Measurements from ENCODE around the gene MAU2. TPM values are rescaled to one million over a fixed set of nuclear protein-coding genes. Genes with fewer than 3 reads are reported as not detected.

Gene MAU2
- total RNA-seq, 1 donor from 2014 or later, result 45.4 TPM

DNA sequence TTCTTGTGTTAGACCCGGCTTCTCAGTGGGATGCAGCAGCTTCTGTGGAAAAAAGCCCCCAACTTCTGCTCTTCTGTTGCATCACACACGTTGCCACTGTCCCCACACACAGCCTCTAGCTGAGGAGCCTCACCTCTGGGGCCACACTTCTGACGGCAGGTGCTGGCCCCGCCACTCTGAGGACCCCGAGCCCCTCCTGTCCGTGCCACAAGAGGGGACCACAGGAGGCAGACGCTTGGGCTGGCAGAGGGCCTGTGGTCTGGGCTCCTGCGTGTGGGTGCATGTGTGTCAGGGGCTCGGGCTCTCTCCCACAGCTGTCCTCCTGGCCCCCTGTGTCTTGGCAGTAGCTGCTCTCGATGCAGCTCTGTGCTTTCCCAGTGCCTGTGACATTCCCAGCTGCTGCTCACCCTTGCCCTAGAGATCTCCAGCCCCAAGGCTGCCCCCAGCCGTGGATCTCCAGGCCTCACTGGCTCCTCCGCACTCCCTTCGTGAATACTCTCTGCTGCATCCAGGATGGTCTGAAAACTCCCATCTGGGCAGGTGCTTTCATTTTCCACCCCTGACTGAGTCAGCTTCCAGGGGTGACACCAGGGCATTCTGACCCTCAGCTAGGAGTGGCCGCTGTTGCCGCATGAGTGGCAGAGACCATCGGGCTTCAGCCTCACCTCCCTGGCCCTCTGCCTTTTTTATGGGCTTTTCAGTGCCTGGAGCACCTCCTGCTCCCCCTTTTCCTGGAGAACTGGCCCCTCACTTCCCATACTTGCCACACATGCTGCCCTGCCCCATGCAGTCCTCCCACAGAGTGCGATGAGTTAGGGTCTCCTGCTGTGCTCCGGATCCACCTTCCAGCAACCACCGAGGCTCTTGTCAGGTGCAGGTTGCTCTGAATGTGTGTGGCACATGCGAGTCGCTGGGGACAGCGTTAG lies 13.7 kb downstream of the MAU2 start:
- H3K27me3 Mint-ChIP-seq (ENCODE audit: low read depth), result no peaks in the 10 kb centered on the region

DNA sequence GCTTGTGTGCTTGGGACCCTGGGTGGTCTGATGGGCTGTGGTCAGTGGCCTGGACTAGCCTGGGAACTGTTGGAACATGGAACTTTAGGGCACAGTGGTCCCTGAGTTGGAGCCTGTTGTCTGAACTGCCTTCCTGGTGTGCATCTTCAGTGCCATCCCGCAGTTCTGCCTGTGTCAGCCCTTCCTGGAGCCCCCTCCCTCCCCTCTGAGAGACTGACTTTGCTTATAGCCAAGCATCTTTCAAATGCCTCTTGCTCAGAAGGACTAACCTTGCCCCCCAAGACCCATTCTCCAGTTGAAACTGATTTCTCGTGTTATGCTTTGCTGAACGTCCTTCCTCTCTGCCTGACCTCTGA lies 14.3 kb downstream of the MAU2 start:
- peaks cover 15% of the 10 kb centered on the region for H3K36me3 Mint-ChIP-seq (ENCODE audit: low read depth)
- no peak overlapping the region for H3K4me3 Mint-ChIP-seq (ENCODE audit: unreplicated experiment)
- H3K27me3 Mint-ChIP-seq (ENCODE audit: low read depth), result no peaks in the 10 kb centered on the region
- TF ChIP-seq, protein P1, sequence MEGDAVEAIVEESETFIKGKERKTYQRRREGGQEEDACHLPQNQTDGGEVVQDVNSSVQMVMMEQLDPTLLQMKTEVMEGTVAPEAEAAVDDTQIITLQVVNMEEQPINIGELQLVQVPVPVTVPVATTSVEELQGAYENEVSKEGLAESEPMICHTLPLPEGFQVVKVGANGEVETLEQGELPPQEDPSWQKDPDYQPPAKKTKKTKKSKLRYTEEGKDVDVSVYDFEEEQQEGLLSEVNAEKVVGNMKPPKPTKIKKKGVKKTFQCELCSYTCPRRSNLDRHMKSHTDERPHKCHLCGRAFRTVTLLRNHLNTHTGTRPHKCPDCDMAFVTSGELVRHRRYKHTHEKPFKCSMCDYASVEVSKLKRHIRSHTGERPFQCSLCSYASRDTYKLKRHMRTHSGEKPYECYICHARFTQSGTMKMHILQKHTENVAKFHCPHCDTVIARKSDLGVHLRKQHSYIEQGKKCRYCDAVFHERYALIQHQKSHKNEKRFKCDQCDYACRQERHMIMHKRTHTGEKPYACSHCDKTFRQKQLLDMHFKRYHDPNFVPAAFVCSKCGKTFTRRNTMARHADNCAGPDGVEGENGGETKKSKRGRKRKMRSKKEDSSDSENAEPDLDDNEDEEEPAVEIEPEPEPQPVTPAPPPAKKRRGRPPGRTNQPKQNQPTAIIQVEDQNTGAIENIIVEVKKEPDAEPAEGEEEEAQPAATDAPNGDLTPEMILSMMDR (IDR thresholded peaks at IDR 0.05), result no peak
- no peaks in the 10 kb centered on the region for H3K9me3 Mint-ChIP-seq (ENCODE audit: low read depth)
- no peaks in the 10 kb centered on the region for H3K4me1 Mint-ChIP-seq (ENCODE audit: low read depth)
- H3K27ac Mint-ChIP-seq (ENCODE audit: unreplicated experiment), result no peak overlapping the region
- DNase-seq (ENCODE audit: low spot score), result no peak

More for the DNA sequence above, 13.7 kb downstream of the MAU2 start:
- no peak overlapping the region for H3K27ac Mint-ChIP-seq (ENCODE audit: unreplicated experiment)
- no peak overlapping the region for H3K4me3 Mint-ChIP-seq (ENCODE audit: unreplicated experiment)
- no peaks in the 10 kb centered on the region for H3K4me1 Mint-ChIP-seq (ENCODE audit: low read depth)
- no peak for DNase-seq (ENCODE audit: low spot score)
- TF ChIP-seq, protein P1 (IDR thresholded peaks at IDR 0.05), result no peak
- peaks cover 17% of the 10 kb centered on the region for H3K36me3 Mint-ChIP-seq (ENCODE audit: low read depth)
- H3K9me3 Mint-ChIP-seq (ENCODE audit: low read depth), result no peaks in the 10 kb centered on the region

DNA sequence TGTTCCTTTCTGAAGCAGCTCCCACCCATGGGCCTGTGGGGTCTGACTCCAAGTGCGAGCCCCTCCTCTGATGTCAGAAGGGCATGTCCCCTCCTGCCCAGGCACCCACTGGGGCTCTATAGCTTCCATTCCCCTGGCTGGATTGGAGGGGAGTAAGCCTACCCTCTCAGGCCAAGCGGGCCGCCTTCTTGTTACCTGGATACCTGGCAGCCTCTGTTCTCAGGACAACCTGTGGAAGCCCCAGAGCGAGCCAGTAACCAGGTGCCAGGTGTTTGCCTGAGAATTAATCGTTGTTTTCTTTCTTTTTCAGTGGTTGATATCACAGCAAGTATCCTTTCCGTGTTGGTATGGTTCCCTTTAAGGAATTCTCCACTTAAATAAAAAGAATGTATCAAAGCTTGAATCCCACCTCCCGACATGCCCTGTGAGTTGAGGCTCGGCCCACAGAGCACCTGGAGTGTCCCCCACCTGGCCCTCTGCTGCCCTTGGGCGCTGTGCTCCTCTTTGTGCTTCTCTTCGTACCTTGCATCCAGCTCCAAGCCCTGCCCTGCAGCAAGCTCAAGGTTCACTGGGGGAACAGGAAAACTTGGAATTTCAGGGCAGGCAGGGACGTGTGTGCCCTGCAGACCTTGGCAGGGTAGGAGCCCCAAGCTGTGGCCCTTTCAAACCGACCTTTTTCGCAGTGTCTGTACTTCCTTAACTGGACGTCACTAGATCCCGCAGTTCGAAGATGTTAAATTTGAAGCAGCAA lies 15.0 kb downstream of the MAU2 start:
- H3K9me3 Mint-ChIP-seq (ENCODE audit: low read depth), result no peaks in the 10 kb centered on the region
- no peak for DNase-seq (ENCODE audit: low spot score)
- peaks cover 15% of the 10 kb centered on the region for H3K36me3 Mint-ChIP-seq (ENCODE audit: low read depth)

DNA sequence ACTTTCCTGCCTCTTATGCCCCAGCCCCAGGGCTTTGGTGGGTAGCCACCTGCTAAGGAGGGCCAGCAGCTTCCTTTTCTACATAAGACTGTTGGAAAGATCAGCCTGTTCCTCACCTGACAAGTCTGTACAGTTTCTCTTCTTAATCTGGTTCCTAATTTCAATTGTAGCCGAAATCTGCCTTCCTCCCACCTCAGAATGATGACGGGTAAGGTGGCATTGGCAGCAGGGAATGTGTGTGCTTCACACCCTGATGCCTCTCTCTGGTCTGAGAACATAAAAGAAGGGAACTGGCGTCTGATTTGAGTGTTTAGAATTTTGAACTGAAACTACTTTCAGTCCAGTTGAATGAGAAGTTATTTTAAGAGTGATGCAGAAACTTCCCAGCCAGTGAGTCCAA lies 16.0 kb downstream of the MAU2 start:
- Mint-ChIP-seq H3K4me3 (ENCODE audit: unreplicated experiment) (no peak overlapping the region), H3K27ac (ENCODE audit: unreplicated experiment) (no peak overlapping the region), H3K27me3 (ENCODE audit: low read depth) (no peaks in the 10 kb centered on the region)

More for the DNA sequence above, 15.0 kb downstream of the MAU2 start:
- Mint-ChIP-seq H3K27me3 (ENCODE audit: low read depth) (no peaks in the 10 kb centered on the region), H3K4me1 (ENCODE audit: low read depth) (no peaks in the 10 kb centered on the region), H3K4me3 (ENCODE audit: unreplicated experiment) (no peak overlapping the region), H3K27ac (ENCODE audit: unreplicated experiment) (no peak overlapping the region)
- TF ChIP-seq, protein P1 (IDR thresholded peaks at IDR 0.05), result no peak

DNA sequence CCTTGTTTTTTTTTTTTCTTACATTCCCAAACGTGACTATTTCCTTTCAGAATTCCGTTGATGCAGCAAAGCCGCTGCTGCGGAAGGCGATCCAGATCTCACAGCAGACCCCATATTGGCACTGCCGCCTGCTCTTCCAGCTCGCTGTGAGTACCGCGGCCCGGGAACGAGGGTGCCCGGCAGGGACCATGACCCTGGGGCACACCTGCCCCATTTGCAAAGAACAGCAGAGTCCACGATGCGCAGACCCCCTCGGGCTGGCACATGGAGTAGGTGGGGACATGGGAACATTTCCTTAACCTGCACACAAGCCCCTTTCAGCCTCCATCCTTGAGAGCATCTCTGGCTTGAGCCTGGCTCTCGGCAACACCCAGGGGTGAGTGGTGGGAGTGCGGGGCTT lies 16.5 kb downstream of the MAU2 start:
- no peaks in the 10 kb centered on the region for H3K9me3 Mint-ChIP-seq (ENCODE audit: low read depth)
- TF ChIP-seq, protein P1 (IDR thresholded peaks at IDR 0.05), result no peak
- H3K27ac Mint-ChIP-seq (ENCODE audit: unreplicated experiment), result no peak overlapping the region
- no peak overlapping the region for H3K4me3 Mint-ChIP-seq (ENCODE audit: unreplicated experiment)
- no peaks in the 10 kb centered on the region for H3K4me1 Mint-ChIP-seq (ENCODE audit: low read depth)
- no peaks in the 10 kb centered on the region for H3K27me3 Mint-ChIP-seq (ENCODE audit: low read depth)
- H3K36me3 Mint-ChIP-seq (ENCODE audit: low read depth), result peaks cover 15% of the 10 kb centered on the region
- DNase-seq (ENCODE audit: low spot score), result no peak

More for the DNA sequence above, 16.0 kb downstream of the MAU2 start:
- no peak for DNase-seq (ENCODE audit: low spot score)
- peaks cover 16% of the 10 kb centered on the region for H3K36me3 Mint-ChIP-seq (ENCODE audit: low read depth)
- TF ChIP-seq, protein P1 (IDR thresholded peaks at IDR 0.05), result no peak
- H3K9me3 Mint-ChIP-seq (ENCODE audit: low read depth), result no peaks in the 10 kb centered on the region
- no peaks in the 10 kb centered on the region for H3K4me1 Mint-ChIP-seq (ENCODE audit: low read depth)
